ENCODE measurements around the gene HPS4.
A peak's percentile ranks its signal among the peaks of the same experiment; 100 is the strongest.

The HPS4 gene

GRCh38 chr22:26514419-26515161, 31.0 kb upstream of the HPS4 start:
- H3K4me3 ChIP-seq (ENCODE audit: control insufficient read depth, low read depth, low read length) = no peak overlapping the region
- TF ChIP-seq CTCF (IDR thresholded peaks at IDR 0.05; ENCODE audit: control insufficient read depth, insufficient read depth, low read depth, low read length, missing control alignments) = no peak
- no peak for DNase-seq (ENCODE audit: low read depth)

DNA sequence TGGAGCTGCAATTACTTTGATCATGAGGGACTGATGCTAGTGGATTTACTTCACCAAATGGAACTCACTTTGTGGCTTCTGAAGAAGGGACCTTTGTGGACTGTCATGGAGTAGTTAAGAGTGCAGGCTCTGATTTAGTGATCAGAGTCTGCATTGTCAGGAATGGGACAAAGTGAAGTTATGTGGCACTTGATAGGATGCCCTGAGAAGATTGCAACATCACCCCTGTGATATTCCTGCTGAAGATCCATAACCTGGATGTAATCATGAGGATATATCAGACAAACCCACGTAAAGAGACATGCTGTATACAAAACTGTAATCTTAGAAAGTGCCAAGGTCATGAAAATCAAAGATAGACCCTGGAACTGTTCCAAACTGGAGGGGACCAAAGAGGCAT, 30.3 kb upstream of the HPS4 start:
- H3K4me3 ChIP-seq (ENCODE audit: control insufficient read depth, low read depth, low read length) = no peak overlapping the region
- TF ChIP-seq CTCF (IDR thresholded peaks at IDR 0.05; ENCODE audit: control insufficient read depth, insufficient read depth, low read depth, low read length, missing control alignments) = no peak
- no peak for DNase-seq (ENCODE audit: low read depth)

GRCh38 chr22:26512149-26512793, 28.7 kb upstream of the HPS4 start, which contains the start of gene TFIP11:
TSS of gene TFIP11 (minus strand) at chr22:26512473. CDS start at chr22:26510272, 2,201 bp downstream.
- peak within 1 kb of the TSS; percentile 94 for H3K4me3 ChIP-seq (ENCODE audit: control insufficient read depth, low read depth, low read length)
- DNase-seq (ENCODE audit: low read depth) = peak; percentile 42
- no peak for TF ChIP-seq CTCF (IDR thresholded peaks at IDR 0.05; ENCODE audit: control insufficient read depth, insufficient read depth, low read depth, low read length, missing control alignments)

DNA sequence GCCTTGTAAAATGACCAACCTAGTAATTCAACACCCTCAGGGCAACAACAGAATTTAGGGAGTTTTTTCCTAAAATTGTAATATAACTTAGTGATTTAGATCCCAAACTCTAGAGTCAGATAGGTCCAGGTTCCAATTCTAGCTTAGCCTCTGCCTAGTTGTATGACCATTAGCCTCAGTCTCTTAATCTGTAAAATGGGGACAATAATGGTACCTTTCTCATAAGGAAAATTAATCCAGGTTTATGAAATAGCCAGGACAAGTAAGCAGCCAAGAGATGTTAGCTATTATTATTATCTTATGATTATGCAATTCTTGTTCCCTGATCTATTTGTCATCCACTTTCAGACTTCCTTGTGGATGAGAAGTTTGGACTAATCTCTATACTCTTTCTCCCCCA, 24.6 kb upstream of the HPS4 start:
- H3K4me3 ChIP-seq (ENCODE audit: control insufficient read depth, low read depth, low read length) = no peak overlapping the region
- no peak for TF ChIP-seq CTCF (IDR thresholded peaks at IDR 0.05; ENCODE audit: control insufficient read depth, insufficient read depth, low read depth, low read length, missing control alignments)
- DNase-seq (ENCODE audit: low read depth) = no peak

- no peak overlapping the region for H3K4me3 ChIP-seq (ENCODE audit: control insufficient read depth, low read depth, low read length)
- TF ChIP-seq CTCF (IDR thresholded peaks at IDR 0.05; ENCODE audit: control insufficient read depth, insufficient read depth, low read depth, low read length, missing control alignments) = no peak
Observed at GRCh38 chr22:26503758-26504157, 20.2 kb upstream of the HPS4 start.

DNA sequence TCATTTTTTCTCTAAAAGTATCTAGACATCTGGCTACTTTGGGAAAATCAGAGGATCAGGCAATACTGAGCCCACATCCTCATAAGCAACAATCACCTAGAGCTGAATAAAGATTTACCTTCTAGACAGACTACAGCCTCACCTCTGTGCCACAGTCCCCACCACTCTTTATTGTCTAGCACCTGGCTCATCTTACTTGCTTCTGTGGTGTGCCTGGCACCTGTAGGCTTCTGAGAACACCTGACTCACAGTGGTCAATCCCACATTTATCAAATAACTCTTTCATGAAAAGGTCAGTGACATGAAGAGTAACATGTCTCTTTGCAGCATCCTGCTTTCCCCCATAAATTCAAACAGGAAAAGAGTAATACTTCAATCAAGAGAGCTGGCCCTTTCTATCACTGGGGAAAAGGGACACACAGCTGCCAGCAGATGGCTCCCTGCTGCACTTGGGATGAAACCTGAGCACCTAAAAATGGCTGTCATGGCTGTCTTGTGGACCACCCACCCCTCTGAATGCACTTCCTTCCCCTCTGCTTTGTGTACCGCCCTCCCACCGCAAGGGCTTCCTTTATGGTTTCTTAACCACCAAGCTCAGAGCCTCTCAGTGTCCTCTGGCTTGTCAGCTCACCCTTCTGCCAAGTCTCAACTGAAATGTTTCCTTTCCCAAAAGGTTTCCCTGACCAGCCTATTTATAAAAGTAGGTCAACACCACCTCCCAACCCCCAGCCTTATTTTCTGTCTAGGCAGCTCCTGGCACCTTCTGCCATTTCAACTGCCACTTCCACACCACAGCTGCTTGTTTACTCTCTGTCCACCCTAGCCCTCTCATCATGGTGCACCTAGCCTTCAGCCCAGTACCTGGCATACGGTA, 19.3 kb upstream of the HPS4 start:
- H3K4me3 ChIP-seq (ENCODE audit: control insufficient read depth, low read depth, low read length) = no peak overlapping the region
- no peak for DNase-seq (ENCODE audit: low read depth)
- TF ChIP-seq CTCF (IDR thresholded peaks at IDR 0.05; ENCODE audit: control insufficient read depth, insufficient read depth, low read depth, low read length, missing control alignments) = peak; percentile 68

More at GRCh38 chr22:26503758-26504157, 20.2 kb upstream of the HPS4 start:
- no peak for DNase-seq (ENCODE audit: low read depth)
